ENCODE measurements around the gene OSGIN1. TPM values are rescaled to one million over a fixed set of nuclear protein-coding genes. Genes with fewer than 3 reads are reported as not detected.

Gene OSGIN1
- total RNA-seq = 1 to 10 TPM; 2.7 to 7.2 (median 4.4) TPM

GRCh38 chr16:83952940-83953795 lies at the start of gene OSGIN1:
TSS of gene OSGIN1 (plus strand) at chr16:83953240. CDS start at chr16:83957672, 4,432 bp downstream.
- TF ChIP-seq CTCF (IDR thresholded peaks at IDR 0.05; ENCODE audit: low read depth) = no peak

GRCh38 chr16:83903751-83904150 lies 49.3 kb upstream of the OSGIN1 start:
- no peak for TF ChIP-seq CTCF (IDR thresholded peaks at IDR 0.05; ENCODE audit: low read depth)

- no peak for TF ChIP-seq CTCF (IDR thresholded peaks at IDR 0.05; ENCODE audit: low read depth)
These were observed 46.4 kb upstream of the OSGIN1 start for GRCh38 chr16:83906683-83907082.

- no peak for TF ChIP-seq CTCF (IDR thresholded peaks at IDR 0.05; ENCODE audit: low read depth)
These were observed 45.9 kb upstream of the OSGIN1 start for GRCh38 chr16:83907111-83907510.

- no peak for TF ChIP-seq CTCF (IDR thresholded peaks at IDR 0.05; ENCODE audit: low read depth)
These were observed 45.3 kb upstream of the OSGIN1 start for GRCh38 chr16:83907631-83908250.

- no peak for TF ChIP-seq CTCF (IDR thresholded peaks at IDR 0.05; ENCODE audit: low read depth)
These were observed 44.2 kb upstream of the OSGIN1 start for GRCh38 chr16:83908798-83909197.

- no peak for TF ChIP-seq CTCF (IDR thresholded peaks at IDR 0.05; ENCODE audit: low read depth)
These were observed 41.8 kb upstream of the OSGIN1 start for GRCh38 chr16:83911290-83911689.
